Activated CD4-positive, alpha-beta T cell treated with anti-CD3 and anti-CD28 coated beads, Interleukin-2, amount 50 U/mL, for 24 hours (primary cell): ENCODE measurements around the gene SORBS2.

Experiments used
- DNase-seq, 2 donors: peaks; one replicate each; pipeline ENCODE4 v3.0.0-alpha.2; 2020; ENCODE audit warnings: low read depth in 1 of 2, low spot score in 1 of 2

SORBS2 gene

DNA sequence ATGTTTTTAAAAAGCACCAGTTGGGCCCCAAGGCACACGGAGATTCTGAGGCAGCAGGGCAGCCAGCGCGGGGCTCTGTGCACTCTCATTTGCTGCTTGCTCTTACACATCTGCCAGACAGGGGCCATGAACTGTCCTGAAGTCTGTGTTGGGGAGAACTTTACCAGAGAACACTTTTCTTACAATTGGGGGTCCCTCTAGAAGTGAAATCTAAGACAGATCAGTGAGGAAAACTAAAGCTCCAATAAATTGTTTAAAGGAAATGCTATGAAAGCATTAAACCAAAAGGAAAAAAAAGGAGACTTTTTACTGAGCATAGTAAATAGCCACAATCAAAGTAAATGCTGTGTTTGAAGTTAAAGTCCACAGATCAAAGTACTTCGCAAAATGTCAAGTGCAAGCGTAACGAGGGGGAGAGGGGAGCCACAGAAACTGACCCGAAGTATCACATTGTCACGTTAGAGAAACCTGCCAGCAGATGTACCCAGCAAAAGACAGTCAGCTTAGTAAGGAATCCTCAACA lies 37.8 kb downstream of the SORBS2 start:
- DNase-seq: no peak

GRCh38 chr4:185773419-185773818 lies 38.6 kb downstream of the SORBS2 start:
- DNase-seq: no peak

DNA sequence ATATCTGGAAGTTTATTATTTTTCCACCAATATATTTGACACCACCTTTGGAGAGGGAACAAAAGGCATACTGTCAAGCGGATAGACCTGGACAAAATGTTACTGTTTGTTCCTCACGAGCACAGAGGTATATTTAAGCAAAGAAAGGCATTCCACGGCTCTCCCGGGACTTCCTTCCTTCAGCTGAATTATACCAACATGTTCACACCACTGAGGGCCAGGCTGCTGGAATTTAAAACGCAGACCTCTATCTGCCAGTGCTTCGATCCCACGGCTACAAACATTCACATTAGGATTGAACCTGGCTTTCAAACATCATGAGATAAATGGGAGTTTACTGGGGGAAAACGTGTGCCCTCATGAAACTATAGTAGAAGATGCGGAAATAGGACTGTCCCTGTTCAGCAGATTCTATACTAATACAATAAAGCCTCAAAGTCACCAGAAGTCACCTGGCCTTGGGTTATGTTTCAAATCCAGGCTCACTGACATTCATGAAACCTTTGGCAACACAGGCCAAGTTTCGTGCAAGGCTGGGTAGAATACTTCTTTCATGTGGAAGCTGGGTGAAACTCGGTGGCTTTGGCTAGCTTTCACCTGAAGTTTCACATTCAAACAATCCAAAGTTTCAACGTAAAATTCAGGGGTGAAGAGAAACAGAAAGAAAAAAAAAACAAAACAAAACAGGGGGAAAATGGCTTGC lies 39.5 kb downstream of the SORBS2 start:
- no peak for DNase-seq

DNA sequence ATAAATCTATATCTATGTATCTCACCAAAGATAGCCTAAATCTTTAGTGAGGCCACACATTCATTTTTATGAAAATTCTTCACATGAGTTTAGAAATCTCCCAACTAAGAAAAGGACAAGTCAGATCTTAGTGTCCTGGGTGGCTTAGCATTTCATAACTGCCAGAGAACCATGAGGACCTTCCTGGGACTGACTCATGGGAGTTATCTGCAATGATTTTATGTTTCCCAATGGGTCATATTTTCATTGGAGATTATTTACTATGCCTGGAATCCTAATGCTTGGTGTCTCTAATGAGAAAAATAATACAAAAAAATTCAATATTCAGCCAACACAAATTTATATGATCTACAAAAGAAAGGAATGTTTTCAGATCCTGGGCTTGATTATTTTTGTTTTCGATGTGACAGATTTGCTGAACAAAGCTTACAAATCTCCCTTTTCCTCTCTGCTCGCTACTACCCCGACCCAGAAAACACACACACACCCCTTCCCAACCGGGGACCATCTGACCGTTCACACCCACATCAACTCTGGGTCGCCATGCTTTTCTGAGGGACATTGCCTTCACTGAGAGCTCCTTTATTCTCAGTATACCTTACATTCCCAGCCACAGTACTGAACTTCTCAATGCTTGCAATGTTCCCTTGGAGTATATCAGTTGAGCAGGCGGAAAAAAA lies 40.1 kb downstream of the SORBS2 start:
- DNase-seq: no peak

GRCh38 chr4:185767528-185767927 lies 44.5 kb downstream of the SORBS2 start:
- DNase-seq: no peak

DNA sequence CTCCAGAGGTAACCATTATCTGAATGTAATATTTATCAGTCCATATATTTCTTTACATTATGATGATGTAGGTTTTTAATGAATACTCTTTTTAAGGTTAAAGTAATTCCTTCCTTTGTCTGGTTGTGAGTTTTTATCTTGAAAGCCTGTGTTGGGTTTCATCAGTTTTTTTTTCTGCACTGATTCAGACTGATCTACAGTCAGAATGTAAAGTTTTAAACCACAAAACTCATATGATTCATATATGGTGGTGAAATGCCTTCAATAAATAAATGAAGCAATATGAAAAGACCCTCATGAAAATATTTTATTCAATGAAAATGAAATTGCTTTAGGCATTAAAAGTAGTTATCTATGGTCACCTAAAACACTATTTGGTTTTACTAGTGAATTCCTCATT lies 47.1 kb downstream of the SORBS2 start:
- DNase-seq: no peak

DNA sequence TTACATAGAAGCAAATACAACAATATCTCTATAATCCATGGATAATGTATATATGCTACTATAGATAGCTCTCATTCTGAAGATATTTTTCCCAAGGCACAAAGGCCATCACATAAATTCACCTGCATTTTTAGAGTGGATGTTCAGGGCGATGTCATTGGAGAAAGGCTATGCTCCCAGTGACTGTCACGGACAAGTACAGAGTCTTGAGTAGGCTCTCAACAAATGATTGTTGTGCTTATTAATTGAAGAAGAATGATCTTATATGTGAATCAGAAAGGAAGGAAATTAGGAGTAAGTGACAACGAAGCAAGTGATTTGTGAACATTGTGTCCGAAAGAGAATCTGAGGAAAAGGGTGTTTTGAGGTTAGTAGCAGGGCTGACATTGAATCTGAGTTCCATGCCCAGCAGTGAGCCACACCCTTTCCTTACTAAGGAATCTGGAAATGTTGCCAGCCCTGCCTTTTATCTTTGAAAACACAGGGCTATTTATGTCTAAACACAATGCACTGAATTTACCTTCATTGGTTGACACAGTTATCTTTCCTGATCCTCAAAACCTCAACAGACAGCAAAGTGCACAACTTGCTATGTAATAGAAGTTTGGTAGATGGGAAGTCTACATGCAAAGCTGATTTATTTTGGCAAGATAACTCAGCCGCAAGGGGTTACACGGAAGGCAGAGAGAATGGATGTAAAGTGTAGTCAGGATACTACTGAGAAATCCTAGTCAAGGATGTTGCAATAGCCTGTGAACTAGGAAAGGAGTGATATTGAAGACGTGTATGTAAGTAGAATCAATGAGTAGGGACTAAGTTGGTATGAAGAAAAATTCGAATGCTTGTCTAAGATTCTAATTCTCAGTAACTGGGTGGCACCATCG lies 50.4 kb downstream of the SORBS2 start:
- DNase-seq: no peak

GRCh38 chr4:185758807-185759206 lies 53.2 kb downstream of the SORBS2 start:
- DNase-seq: no peak

DNA sequence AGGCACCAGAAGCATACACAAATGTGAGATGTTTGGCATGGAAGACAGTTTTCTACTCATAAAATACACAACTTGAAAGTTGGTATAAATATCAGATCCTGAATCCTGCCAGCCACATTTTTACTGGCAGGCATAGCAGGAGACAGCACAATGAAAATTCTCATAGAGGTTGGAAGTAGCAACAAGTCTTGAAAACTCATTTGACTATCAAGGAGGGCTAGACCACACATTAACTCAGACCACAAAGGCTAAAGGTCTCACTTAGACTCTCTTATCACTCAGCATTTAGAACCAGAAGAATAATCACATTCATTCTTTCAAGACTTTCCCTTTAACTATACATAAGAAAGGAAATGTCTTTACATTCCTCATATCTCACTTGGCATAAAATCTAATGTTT lies 56.5 kb downstream of the SORBS2 start:
- DNase-seq: no peak

GRCh38 chr4:185754961-185755360 lies 57.0 kb downstream of the SORBS2 start:
- DNase-seq: no peak

GRCh38 chr4:185752872-185753271 lies 59.1 kb downstream of the SORBS2 start:
- no peak for DNase-seq

DNA sequence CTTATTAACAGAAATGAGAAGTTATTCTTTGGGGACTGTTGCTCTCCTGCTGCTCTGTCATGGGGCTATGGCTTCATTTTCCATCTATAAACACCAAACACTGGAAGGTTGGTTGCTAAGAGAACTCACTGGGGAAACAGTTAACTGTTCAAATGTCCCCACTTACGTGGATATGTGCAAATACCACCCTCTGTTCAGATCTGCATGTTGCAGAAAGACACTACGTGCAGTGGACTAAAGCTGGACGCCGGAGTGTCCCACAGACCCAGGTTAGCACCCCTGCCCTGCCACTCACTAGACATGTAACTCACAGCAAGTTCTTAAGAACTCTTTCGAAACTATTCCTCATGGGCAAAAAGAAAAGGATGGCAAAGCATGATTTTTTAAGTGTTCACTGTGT lies 62.1 kb downstream of the SORBS2 start:
- DNase-seq: no peak

DNA sequence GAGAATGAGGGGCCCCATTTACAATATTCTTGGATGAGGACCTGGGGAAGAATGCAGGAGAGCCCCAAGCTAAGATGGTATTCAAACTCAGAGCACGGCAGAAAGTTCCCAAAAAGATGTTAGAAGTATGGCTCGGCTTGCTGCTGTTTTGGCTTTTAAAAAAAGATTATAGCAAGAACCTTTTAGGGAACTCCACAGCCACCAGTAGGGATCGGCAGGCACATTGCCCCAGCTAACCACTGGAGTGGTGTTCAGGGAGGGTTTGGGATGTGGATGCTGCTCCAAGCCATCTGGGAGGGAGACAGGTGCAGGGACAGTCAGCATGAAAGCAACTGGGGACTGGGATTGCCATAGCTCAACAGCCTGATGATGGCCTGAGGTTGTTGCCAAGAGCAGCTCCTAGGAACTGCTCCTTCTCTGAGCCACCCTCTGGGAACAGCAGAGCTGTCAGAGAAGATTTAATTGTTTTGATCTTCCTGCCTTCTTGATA lies 63.0 kb downstream of the SORBS2 start:
- DNase-seq: no peak

DNA sequence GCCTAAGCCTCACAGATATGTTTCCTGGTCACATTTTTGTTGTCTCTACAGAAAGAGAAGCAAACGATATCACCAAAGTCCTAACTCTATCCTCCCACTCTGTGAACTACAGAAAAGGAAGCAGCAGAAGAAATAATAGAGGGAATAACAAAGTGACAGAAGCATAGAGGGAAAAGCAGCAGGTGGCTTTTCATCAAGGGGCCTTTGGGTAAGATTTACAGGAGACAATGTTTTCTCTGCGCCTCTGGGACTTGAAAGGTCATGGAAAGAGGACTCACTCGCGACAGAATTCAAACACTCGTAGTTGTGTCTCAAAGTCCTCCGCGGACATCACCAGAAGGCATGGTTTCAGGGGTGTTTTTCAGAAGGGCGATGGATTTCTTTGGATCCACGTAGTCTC lies 66.1 kb downstream of the SORBS2 start:
- DNase-seq: no peak

DNA sequence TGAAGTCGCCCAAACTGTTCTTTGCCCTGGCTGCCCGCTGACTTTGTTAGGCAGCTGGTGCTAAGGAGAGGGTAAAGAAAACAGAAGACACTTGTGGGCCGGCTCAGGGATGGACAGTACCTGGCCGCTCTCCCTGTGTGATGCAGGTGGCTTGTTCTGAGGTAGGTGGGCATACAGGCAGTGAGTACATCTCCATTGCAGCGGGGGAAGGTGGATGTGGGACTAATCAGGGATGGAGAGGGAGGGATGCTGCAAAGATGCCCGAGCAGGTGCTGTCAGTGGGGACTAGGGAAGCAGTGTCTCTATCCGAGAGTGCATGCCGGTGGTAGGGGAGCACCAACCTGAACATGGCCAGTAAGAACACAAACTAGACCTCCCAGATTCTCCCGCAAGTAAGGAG lies 67.0 kb downstream of the SORBS2 start:
- DNase-seq: no peak

GRCh38 chr4:185744488-185744862 lies 67.5 kb downstream of the SORBS2 start:
- no peak for DNase-seq

GRCh38 chr4:185743722-185744487 lies 68.1 kb downstream of the SORBS2 start:
- no peak for DNase-seq

- DNase-seq: no peak
These were observed 69.2 kb downstream of the SORBS2 start for GRCh38 chr4:185742766-185743165.

DNA sequence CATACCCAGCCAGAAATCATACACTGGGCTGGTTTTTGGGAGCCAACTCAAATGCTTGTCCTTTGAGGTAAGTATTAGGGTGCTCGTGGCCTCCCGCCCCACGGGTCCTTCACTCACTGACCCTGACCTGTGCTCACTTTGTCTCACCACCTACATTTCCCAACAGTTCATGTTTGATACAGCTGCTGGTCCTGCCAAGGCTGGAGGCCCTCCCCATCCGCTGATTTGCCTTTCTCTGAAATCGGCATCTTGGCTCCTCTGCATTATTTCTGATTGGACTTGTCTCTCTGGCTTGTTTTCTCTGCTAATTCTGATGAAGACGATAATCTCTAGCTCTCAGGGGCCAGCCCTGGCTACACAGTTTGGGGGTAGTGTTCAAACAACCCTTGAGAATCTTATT lies 70.2 kb downstream of the SORBS2 start:
- DNase-seq: no peak

GRCh38 chr4:185740471-185740873 lies 71.5 kb downstream of the SORBS2 start:
- no peak for DNase-seq

DNA sequence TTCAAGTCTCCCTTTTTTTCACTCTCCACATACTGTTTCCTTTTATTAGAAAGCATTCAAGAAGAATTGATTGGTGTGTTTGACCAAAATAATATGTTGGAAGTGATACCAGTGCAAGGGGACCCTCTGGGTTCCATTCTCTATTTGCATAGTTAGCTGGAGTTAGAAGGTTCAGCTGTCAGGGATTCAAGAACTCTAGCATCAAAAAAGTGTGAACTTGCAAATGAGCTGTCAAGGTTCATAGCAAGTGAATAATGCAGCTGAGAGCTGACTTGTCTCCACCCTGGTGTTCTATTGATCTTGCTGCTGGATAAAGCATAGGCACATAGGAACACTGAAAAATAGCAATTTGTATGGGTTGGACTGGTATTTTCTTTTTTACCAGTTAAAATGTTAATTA lies 73.2 kb downstream of the SORBS2 start:
- DNase-seq: no peak
